Measurements from ENCODE around the gene PLEKHG5. TPM values are rescaled to one million over a fixed set of nuclear protein-coding genes. Genes with fewer than 3 reads are reported as not detected.

PLEKHG5 gene
- total RNA-seq, 2 experiments from 2014 or later, result 1.7 to 1.8 TPM

GRCh38 chr1:6417961-6418667 lies 73.4 kb downstream of the PLEKHG5 start:
- Mint-ChIP-seq H3K9me3 (no peaks in the 10 kb centered on the region), H3K4me3 (no peak overlapping the region), H3K27me3 (peaks cover 73% of the 10 kb centered on the region), H3K4me1 (ENCODE audit: low read depth) (peaks cover 11% of the 10 kb centered on the region), H3K27ac (no peak overlapping the region), H3K36me3 (ENCODE audit: low read depth) (no peaks in the 10 kb centered on the region)
- no peak for TF ChIP-seq CTCF (IDR thresholded peaks at IDR 0.05)
- no peak for ATAC-seq
- ChIA-PET CTCF (interaction anchor here (1.2 to 10.7 kb wide), 3 partner anchors 9 to 20 kb away, joined by 3 to 79 read pairs (median 16); no protein-coding TSS in a partner anchor), POLR2A (no interaction called here)
- no peak for DNase-seq
- intact Hi-C loops (cut with micrococcal nuclease), result no loop called here

Small RNA genes lying within 50 kb of the gene (microRNA-seq; reads per million reads assigned to microRNA genes)
- not detected for gene MIR4252 (ENCODE audit: borderline microRNAs expressed, borderline replicate concordance)

Other genes with a start within 250 kb of the PLEKHG5 start
- not detected for gene HES3, start 247.5 kb downstream of the PLEKHG5 start, total RNA-seq
- under 1 TPM; 0.34 to 0.41 TPM for gene GPR153, start 230.6 kb downstream of the PLEKHG5 start, total RNA-seq
- 10 to 100 TPM; 80.4 to 86.7 TPM for gene ACOT7, start 97.9 kb downstream of the PLEKHG5 start, total RNA-seq
- under 1 TPM in 1 of 2 experiments, not detected in 1; 0.29 TPM for gene HES2, start 71.7 kb downstream of the PLEKHG5 start, total RNA-seq
- under 1 TPM; 0.83 to 0.99 TPM for gene ESPN, start 66.9 kb downstream of the PLEKHG5 start, total RNA-seq
- gene TNFRSF25, start 25.5 kb downstream of the PLEKHG5 start, total RNA-seq, result 10 to 100 TPM; 55.8 to 57.8 TPM
- gene NOL9, start 62.8 kb upstream of the PLEKHG5 start, total RNA-seq, result 10 to 100 TPM; 39.7 to 40.4 TPM
- not detected for gene TAS1R1, start 63.6 kb upstream of the PLEKHG5 start, total RNA-seq
- 10 to 100 TPM; 22.4 to 32.1 TPM for gene ZBTB48, start 88.3 kb upstream of the PLEKHG5 start, total RNA-seq
- 10 to 100 TPM; 17.9 to 18.1 TPM for gene KLHL21, start 111.2 kb upstream of the PLEKHG5 start, total RNA-seq
- gene PHF13, start 122.1 kb upstream of the PLEKHG5 start, total RNA-seq, result 10 to 100 TPM; 12.5 to 14.8 TPM
- 10 to 100 TPM; 19.0 to 24.5 TPM for gene THAP3, start 133.2 kb upstream of the PLEKHG5 start, total RNA-seq
- gene DNAJC11, start 210.1 kb upstream of the PLEKHG5 start, total RNA-seq, result 10 to 100 TPM; 52.8 to 53.3 TPM